ENCODE results near the gene RNU4-1.

- TF ChIP-seq, protein P1, sequence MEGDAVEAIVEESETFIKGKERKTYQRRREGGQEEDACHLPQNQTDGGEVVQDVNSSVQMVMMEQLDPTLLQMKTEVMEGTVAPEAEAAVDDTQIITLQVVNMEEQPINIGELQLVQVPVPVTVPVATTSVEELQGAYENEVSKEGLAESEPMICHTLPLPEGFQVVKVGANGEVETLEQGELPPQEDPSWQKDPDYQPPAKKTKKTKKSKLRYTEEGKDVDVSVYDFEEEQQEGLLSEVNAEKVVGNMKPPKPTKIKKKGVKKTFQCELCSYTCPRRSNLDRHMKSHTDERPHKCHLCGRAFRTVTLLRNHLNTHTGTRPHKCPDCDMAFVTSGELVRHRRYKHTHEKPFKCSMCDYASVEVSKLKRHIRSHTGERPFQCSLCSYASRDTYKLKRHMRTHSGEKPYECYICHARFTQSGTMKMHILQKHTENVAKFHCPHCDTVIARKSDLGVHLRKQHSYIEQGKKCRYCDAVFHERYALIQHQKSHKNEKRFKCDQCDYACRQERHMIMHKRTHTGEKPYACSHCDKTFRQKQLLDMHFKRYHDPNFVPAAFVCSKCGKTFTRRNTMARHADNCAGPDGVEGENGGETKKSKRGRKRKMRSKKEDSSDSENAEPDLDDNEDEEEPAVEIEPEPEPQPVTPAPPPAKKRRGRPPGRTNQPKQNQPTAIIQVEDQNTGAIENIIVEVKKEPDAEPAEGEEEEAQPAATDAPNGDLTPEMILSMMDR (IDR thresholded peaks at IDR 0.05; ENCODE audit: low read length), result no peak
- TF ChIP-seq EZH2 (IDR thresholded peaks at IDR 0.05; ENCODE audit: borderline replicate concordance, low read length), result no peak
These were observed 33.4 kb downstream of the RNU4-1 start for GRCh38 chr12:120259418-120260202.
